ENCODE measurements around the gene HS6ST1. TPM values are rescaled to one million over a fixed set of nuclear protein-coding genes. Genes with fewer than 3 reads are reported as not detected.
"Not testable (repeated sequence)": the region's sequence is repeated elsewhere in the genome, so short reads cannot be mapped to it uniquely, and the experiment has no call there.

Gene HS6ST1
- total RNA-seq, 1 experiment from 2014 or later = 22.0 TPM

- no TSS peak for BruUV-seq (replicated peaks)
- DNase-seq (ENCODE audit: low read depth, low spot score) = no peak
- POLR2A ChIA-PET = no interaction called here
Observed at GRCh38 chr2:128269990-128270671, 48.5 kb downstream of the HS6ST1 start.

GRCh38 chr2:128269063-128269989, 49.3 kb downstream of the HS6ST1 start:
- TF ChIP-seq SIN3A (IDR thresholded peaks at IDR 0.05; ENCODE audit: borderline replicate concordance, insufficient read depth, low read depth, low read length) (no peak), REST (IDR thresholded peaks at IDR 0.05; ENCODE audit: insufficient read depth in 1 of 2, low read depth in 2 of 2, low read length in 1 of 2) (no peak), TCF7L2 (IDR thresholded peaks at IDR 0.05; ENCODE audit: low read depth, low read length) (no peak), POLR2AphosphoS5 (IDR thresholded peaks at IDR 0.05; ENCODE audit: low read depth, low read length) (no peak)
- TF ChIP-seq, protein P1, sequence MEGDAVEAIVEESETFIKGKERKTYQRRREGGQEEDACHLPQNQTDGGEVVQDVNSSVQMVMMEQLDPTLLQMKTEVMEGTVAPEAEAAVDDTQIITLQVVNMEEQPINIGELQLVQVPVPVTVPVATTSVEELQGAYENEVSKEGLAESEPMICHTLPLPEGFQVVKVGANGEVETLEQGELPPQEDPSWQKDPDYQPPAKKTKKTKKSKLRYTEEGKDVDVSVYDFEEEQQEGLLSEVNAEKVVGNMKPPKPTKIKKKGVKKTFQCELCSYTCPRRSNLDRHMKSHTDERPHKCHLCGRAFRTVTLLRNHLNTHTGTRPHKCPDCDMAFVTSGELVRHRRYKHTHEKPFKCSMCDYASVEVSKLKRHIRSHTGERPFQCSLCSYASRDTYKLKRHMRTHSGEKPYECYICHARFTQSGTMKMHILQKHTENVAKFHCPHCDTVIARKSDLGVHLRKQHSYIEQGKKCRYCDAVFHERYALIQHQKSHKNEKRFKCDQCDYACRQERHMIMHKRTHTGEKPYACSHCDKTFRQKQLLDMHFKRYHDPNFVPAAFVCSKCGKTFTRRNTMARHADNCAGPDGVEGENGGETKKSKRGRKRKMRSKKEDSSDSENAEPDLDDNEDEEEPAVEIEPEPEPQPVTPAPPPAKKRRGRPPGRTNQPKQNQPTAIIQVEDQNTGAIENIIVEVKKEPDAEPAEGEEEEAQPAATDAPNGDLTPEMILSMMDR (IDR thresholded peaks at IDR 0.05) = no peak
- no TSS peak for BruUV-seq (replicated peaks)
- no peak overlapping the region for H3K27ac ChIP-seq (ENCODE audit: low read length)
- no peaks in the 10 kb centered on the region for H3K36me3 ChIP-seq (ENCODE audit: control insufficient read depth, insufficient read depth, low read length)
- H3K4me3 ChIP-seq (ENCODE audit: low read depth in 2 of 2, low read length in 2 of 2) = no peak overlapping the region
- H3K4me1 ChIP-seq (ENCODE audit: control insufficient read depth, insufficient read depth, low read length) = no peaks in the 10 kb centered on the region
- no peaks in the 10 kb centered on the region for H3K27me3 ChIP-seq (ENCODE audit: control insufficient read depth, insufficient read depth, low read length)
- no peak for ATAC-seq
- ChIA-PET CTCF (no interaction called here), POLR2A (no interaction called here)
- intact Hi-C loops (cut with micrococcal nuclease; ENCODE audit: unreplicated experiment) (no loop called here), in situ Hi-C loops (cut with HindIII; ENCODE audit: low pct_unique_long_range_greater_than_20kb, low sequenced_read_pairs) (no loop called here)
- DNase-seq (ENCODE audit: low read depth, low spot score) = no peak
- H3K9me3 ChIP-seq (ENCODE audit: control insufficient read depth, insufficient read depth, low read depth, low read length) = no peaks in the 10 kb centered on the region

More at GRCh38 chr2:128269990-128270671, 48.5 kb downstream of the HS6ST1 start:
- intact Hi-C loops (cut with micrococcal nuclease; ENCODE audit: unreplicated experiment) = no loop called here
- Histone ChIP-seq H3K27ac (ENCODE audit: low read length) (no peak overlapping the region), H3K27me3 (ENCODE audit: control insufficient read depth, insufficient read depth, low read length) (no peaks in the 10 kb centered on the region), H3K36me3 (ENCODE audit: control insufficient read depth, insufficient read depth, low read length) (no peaks in the 10 kb centered on the region), H3K4me3 (ENCODE audit: low read depth in 2 of 2, low read length in 2 of 2) (no peak overlapping the region), H3K9me3 (ENCODE audit: control insufficient read depth, insufficient read depth, low read depth, low read length) (no peaks in the 10 kb centered on the region), H3K4me1 (ENCODE audit: control insufficient read depth, insufficient read depth, low read length) (no peaks in the 10 kb centered on the region)
- CTCF ChIA-PET = interaction anchor here (0.6 kb wide), 1 partner anchor 151 kb away, joined by 3 read pairs; no protein-coding TSS in a partner anchor
- in situ Hi-C loops (cut with HindIII; ENCODE audit: low pct_unique_long_range_greater_than_20kb, low sequenced_read_pairs) = no loop called here
- no peak for ATAC-seq
- TF ChIP-seq REST (IDR thresholded peaks at IDR 0.05; ENCODE audit: insufficient read depth in 1 of 2, low read depth in 2 of 2, low read length in 1 of 2) (no peak), POLR2AphosphoS5 (IDR thresholded peaks at IDR 0.05; ENCODE audit: low read depth, low read length) (no peak), TCF7L2 (IDR thresholded peaks at IDR 0.05; ENCODE audit: low read depth, low read length) (no peak), SIN3A (IDR thresholded peaks at IDR 0.05; ENCODE audit: borderline replicate concordance, insufficient read depth, low read depth, low read length) (no peak)
- TF ChIP-seq, protein P1 (IDR thresholded peaks at IDR 0.05) = no peak

DNA sequence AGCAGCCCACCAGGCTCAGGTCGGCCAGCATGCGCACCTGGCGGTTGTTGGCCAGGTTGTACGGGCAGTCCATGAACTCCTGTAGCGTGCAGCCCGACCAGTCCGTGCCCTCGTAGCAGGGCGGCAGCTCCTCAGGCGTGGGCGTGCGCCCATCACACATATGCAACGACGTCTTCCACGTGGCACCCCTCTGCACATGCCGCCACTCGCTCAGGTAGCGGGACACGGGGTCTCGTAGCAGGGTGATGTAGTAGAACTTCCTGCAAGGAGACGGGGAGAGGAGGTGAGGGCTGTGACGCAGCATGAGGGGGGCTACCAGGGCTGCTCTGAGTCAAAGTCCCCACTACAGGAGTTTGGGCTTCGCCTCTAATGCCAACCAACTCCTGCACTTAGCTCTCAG, 50.1 kb downstream of the HS6ST1 start:
- intact Hi-C loops (cut with micrococcal nuclease; ENCODE audit: unreplicated experiment); H3K27me3 ChIP-seq (ENCODE audit: control insufficient read depth, insufficient read depth, low read length); DNase-seq (ENCODE audit: low read depth, low spot score); H3K4me1 ChIP-seq (ENCODE audit: control insufficient read depth, insufficient read depth, low read length); H3K4me3 ChIP-seq (ENCODE audit: low read depth in 2 of 2, low read length in 2 of 2); H3K36me3 ChIP-seq (ENCODE audit: control insufficient read depth, insufficient read depth, low read length); BruUV-seq (replicated peaks); in situ Hi-C loops (cut with HindIII; ENCODE audit: low pct_unique_long_range_greater_than_20kb, low sequenced_read_pairs); CTCF ChIA-PET; ATAC-seq; H3K9me3 ChIP-seq (ENCODE audit: control insufficient read depth, insufficient read depth, low read depth, low read length); POLR2A ChIA-PET; H3K27ac ChIP-seq (ENCODE audit: low read length): not testable (repeated sequence)

All from Panc1 (cell line).